ENCODE measurements around the gene ZNF791. TPM values are rescaled to one million over a fixed set of nuclear protein-coding genes. Genes with fewer than 3 reads are reported as not detected.
"Not testable (repeated sequence)": the region's sequence is repeated elsewhere in the genome, so short reads cannot be mapped to it uniquely, and the experiment has no call there.

The ZNF791 gene
- total and polyA plus RNA-seq, 4 donors, result 5.5 to 33.4 (median 15.4) TPM

DNA sequence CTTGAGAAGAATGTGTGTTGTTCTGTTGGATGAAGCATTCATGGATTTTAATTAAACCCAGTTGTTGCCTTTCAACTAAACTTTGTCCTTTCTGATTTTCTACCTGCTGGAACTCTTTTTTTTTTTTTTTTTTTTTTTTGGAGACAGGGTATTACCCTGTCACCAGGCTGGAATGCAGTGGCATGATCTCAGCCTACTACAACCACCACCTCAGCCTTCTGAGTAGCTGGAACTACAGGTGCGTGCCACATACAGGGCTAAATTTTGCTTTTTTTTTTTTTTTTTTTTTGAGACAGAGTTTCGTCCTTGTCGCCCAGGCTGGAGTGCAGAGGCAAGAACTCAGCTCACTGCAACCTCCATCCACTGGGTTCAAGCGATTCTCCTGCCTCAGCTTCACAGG is 6.9 kb downstream of the ZNF791 start:
- Histone ChIP-seq H3K27me3 (ENCODE audit: control insufficient read depth in 3 of 3, insufficient read depth in 3 of 3, low read length in 2 of 3) (no peaks in the 10 kb centered on the region), H3K4me1 (ENCODE audit: control insufficient read depth in 5 of 5, insufficient read depth in 5 of 5, low read length in 5 of 5) (peaks cover 0 to 5% (median 0%) of the 10 kb centered on the region in 5 donors)
- no peak for ATAC-seq (ENCODE audit: insufficient read depth, low FRiP score)

DNA sequence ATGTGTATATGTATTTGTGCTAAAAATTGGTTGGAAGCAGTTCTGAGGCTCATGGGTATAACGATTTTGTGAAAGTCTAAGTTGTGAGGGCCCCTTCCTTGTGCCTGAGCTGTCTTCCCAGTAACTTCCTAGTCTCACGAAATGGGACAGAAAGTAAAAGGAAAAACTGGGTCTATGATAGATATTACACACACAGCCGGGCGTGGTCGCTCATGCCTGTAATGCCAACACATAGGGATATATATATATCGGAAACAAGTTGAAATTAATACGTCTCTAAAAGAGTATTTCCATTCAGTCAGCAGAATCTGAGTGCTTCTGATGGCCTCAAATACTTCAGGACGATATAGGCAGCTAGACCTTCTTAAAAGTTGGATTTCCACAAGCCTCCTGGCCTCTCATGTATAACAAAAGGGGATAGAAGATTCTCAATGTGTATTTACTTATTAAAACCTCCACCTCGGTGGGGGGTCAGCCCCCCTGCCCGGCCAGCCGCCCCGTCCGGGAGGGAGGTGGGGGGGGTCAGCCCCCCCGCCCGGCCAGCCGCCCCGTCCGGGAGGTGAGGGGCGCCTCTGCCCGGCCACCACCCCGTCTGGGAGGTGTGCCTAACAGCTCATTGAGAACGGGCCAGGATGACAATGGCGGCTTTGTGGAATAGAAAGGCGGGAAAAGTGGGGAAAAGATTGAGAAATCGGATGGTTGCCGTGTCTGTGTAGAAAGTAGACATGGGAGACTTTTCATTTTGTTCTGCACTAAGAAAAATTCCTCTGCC is 10.7 kb downstream of the ZNF791 start:
- H3K27ac ChIP-seq (ENCODE audit: low read depth in 1 of 2, low read length in 1 of 2); DNase-seq; H3K9me3 ChIP-seq (ENCODE audit: control insufficient read depth in 4 of 4, insufficient read depth in 3 of 4, low read length in 3 of 4); H3K27me3 ChIP-seq (ENCODE audit: control insufficient read depth in 3 of 3, insufficient read depth in 3 of 3, low read length in 2 of 3); H3K4me3 ChIP-seq; ATAC-seq (ENCODE audit: insufficient read depth, low FRiP score); H3K9ac ChIP-seq (ENCODE audit: insufficient read depth in 1 of 2, low read length in 2 of 2); H3K4me1 ChIP-seq (ENCODE audit: control insufficient read depth in 5 of 5, insufficient read depth in 5 of 5, low read length in 5 of 5): not testable (repeated sequence)
- peaks cover 8 to 19% (median 13%) of the 10 kb centered on the region in 4 donors for H3K36me3 ChIP-seq (ENCODE audit: control insufficient read depth in 4 of 4, insufficient read depth in 4 of 4, low read length in 4 of 4)
- WGBS, 2 donors, result 90 to 92% methylated on average over 15 to 20 of the region's 26 CpGs

More for the DNA sequence above, 6.9 kb downstream of the ZNF791 start:
- Histone ChIP-seq H3K27ac (ENCODE audit: low read depth in 1 of 2, low read length in 1 of 2) (no peak overlapping the region), H3K9ac (ENCODE audit: insufficient read depth in 1 of 2, low read length in 2 of 2) (no peak overlapping the region), H3K4me3 (no peak overlapping the region), H3K9me3 (ENCODE audit: control insufficient read depth in 4 of 4, insufficient read depth in 3 of 4, low read length in 3 of 4) (no peaks in the 10 kb centered on the region), H3K36me3 (ENCODE audit: control insufficient read depth in 4 of 4, insufficient read depth in 4 of 4, low read length in 4 of 4) (peaks cover 2 to 9% (median 6%) of the 10 kb centered on the region in 4 donors)
- TF ChIP-seq, protein P1, sequence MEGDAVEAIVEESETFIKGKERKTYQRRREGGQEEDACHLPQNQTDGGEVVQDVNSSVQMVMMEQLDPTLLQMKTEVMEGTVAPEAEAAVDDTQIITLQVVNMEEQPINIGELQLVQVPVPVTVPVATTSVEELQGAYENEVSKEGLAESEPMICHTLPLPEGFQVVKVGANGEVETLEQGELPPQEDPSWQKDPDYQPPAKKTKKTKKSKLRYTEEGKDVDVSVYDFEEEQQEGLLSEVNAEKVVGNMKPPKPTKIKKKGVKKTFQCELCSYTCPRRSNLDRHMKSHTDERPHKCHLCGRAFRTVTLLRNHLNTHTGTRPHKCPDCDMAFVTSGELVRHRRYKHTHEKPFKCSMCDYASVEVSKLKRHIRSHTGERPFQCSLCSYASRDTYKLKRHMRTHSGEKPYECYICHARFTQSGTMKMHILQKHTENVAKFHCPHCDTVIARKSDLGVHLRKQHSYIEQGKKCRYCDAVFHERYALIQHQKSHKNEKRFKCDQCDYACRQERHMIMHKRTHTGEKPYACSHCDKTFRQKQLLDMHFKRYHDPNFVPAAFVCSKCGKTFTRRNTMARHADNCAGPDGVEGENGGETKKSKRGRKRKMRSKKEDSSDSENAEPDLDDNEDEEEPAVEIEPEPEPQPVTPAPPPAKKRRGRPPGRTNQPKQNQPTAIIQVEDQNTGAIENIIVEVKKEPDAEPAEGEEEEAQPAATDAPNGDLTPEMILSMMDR (IDR thresholded peaks at IDR 0.05; ENCODE audit: control extremely low read depth, extremely low read depth), result no peak
- no peak for DNase-seq
- 80 to 89% methylated on average over 4 of the region's 4 CpGs for WGBS, 2 donors

DNA sequence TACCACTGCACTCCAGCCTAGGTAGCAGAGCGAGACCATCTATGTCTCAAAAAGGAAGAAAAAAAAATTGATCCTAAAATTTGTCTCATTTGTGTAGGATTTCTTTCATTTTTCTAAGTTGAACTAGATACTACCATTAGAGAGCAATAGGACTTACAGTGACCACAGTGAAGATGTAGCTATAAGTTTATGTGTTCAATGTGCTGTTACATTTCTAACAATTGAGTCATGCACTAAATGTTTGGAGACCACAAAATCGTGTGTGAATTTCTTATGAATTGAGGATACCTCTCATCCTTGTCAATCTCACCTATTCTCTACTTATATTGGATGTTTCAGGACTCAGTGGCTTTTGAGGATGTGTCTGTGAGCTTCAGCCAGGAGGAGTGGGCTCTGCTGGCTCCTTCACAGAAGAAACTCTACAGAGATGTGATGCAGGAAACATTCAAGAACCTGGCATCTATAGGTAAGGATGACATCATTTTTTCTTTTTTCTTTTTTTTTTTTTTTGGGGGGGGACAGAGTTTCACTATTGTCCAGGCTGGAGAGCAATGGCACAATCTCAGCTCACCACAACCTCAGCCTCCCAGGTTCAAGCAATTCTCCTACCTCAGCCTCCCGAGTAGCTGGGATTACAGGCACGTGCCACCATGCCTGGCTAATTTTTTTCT is 12.8 kb downstream of the ZNF791 start:
- H3K9me3 ChIP-seq (ENCODE audit: control insufficient read depth in 4 of 4, insufficient read depth in 3 of 4, low read length in 3 of 4), result peaks cover 0 to 15% (median 12%) of the 10 kb centered on the region in 4 donors
- H3K27me3 ChIP-seq (ENCODE audit: control insufficient read depth in 3 of 3, insufficient read depth in 3 of 3, low read length in 2 of 3), result no peaks in the 10 kb centered on the region
- no peak overlapping the region for H3K9ac ChIP-seq (ENCODE audit: insufficient read depth in 1 of 2, low read length in 2 of 2)
- no peak overlapping the region for H3K4me3 ChIP-seq
- H3K36me3 ChIP-seq (ENCODE audit: control insufficient read depth in 4 of 4, insufficient read depth in 4 of 4, low read length in 4 of 4), result peaks cover 22 to 37% (median 26%) of the 10 kb centered on the region in 4 donors
- TF ChIP-seq, protein P1 (IDR thresholded peaks at IDR 0.05; ENCODE audit: control extremely low read depth, extremely low read depth), result no peak
- DNase-seq (no peak), ATAC-seq (ENCODE audit: insufficient read depth, low FRiP score) (no peak)
- peaks cover 0 to 1% (median 0%) of the 10 kb centered on the region in 5 donors for H3K4me1 ChIP-seq (ENCODE audit: control insufficient read depth in 5 of 5, insufficient read depth in 5 of 5, low read length in 5 of 5)
- H3K27ac ChIP-seq (ENCODE audit: low read depth in 1 of 2, low read length in 1 of 2), result no peak overlapping the region
- WGBS, 2 donors, result 94 to 95% methylated on average over 4 of the region's 4 CpGs

DNA sequence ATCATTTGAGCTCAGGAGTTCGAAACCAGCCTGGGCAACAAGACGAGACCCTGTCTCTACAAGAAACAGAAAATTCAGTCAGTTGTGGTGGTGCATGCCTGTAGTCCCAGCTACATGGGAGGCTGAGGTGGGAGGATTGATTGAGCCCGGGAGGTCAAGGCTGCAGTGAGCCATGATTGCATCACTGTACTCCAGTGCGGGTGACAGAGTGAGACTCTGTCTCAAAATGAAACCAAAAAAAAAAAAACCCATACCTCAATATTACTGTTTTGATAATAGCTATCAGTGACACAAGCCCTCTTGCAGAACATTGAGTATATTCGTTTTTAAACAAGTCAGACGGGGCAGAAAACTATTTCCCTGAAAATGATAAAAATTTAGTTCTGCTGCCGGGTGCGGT is 16.2 kb downstream of the ZNF791 start:
- no peak for DNase-seq
- no peaks in the 10 kb centered on the region for H3K27me3 ChIP-seq (ENCODE audit: control insufficient read depth in 3 of 3, insufficient read depth in 3 of 3, low read length in 2 of 3)

More for the DNA sequence above, 16.2 kb downstream of the ZNF791 start:
- TF ChIP-seq, protein P1 (IDR thresholded peaks at IDR 0.05; ENCODE audit: control extremely low read depth, extremely low read depth), result no peak
- no peak overlapping the region for H3K9ac ChIP-seq (ENCODE audit: insufficient read depth in 1 of 2, low read length in 2 of 2)
- no peaks in the 10 kb centered on the region for H3K4me1 ChIP-seq (ENCODE audit: control insufficient read depth in 5 of 5, insufficient read depth in 5 of 5, low read length in 5 of 5)
- WGBS, 2 donors, result 82 to 94% methylated on average over 8 of the region's 8 CpGs
- no peak overlapping the region for H3K27ac ChIP-seq (ENCODE audit: low read depth in 1 of 2, low read length in 1 of 2)
- H3K36me3 ChIP-seq (ENCODE audit: control insufficient read depth in 4 of 4, insufficient read depth in 4 of 4, low read length in 4 of 4), result peaks cover 28 to 53% (median 34%) of the 10 kb centered on the region in 4 donors
- ATAC-seq (ENCODE audit: insufficient read depth, low FRiP score), result no peak
- no peak overlapping the region for H3K4me3 ChIP-seq
- H3K9me3 ChIP-seq (ENCODE audit: control insufficient read depth in 4 of 4, insufficient read depth in 3 of 4, low read length in 3 of 4), result peaks cover 3 to 20% (median 12%) of the 10 kb centered on the region in 4 donors
